ENCODE data around the gene C19orf81.
"Not testable (repeated sequence)": the region's sequence is repeated elsewhere in the genome, so short reads cannot be mapped to it uniquely, and the experiment has no call there.

DNA sequence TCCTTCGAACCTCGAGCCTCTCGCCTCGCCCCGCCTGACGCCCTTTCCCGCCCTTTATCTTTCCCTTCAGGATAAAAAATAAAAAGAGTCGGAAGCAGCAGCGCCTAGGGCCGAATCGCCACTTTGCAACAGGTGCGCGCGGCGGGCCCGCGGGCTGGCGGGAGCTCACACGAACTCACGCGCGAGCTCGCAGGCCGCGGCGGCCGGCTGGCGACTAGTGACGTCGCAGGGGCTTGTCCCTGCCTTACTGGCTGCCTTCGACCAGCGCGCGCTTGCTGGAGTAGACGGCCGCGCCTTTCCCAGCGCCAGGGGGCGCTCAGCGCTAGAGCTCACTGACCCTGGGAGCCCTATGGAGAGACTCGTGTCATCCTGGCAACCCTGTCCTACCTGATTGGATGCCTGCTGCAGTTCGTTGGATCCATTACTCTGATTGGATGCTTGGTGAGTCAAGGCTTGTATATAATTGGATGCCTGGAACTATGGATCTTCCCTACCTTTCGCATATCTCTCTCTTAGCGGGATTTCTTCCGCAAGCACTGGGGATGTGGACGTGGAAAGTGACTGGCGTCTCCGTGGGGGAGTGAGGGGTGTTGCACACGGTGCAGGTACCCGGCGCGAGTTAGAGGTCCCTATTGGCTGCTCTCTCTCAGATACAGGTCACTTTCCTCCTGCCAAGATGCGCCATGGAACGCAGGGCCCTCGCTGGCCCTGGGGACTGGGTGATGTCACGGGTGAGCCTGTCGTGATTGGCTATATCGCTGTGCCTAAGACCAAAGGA is 43.0 kb upstream of the C19orf81 start:
- TF ChIP-seq, protein P1, sequence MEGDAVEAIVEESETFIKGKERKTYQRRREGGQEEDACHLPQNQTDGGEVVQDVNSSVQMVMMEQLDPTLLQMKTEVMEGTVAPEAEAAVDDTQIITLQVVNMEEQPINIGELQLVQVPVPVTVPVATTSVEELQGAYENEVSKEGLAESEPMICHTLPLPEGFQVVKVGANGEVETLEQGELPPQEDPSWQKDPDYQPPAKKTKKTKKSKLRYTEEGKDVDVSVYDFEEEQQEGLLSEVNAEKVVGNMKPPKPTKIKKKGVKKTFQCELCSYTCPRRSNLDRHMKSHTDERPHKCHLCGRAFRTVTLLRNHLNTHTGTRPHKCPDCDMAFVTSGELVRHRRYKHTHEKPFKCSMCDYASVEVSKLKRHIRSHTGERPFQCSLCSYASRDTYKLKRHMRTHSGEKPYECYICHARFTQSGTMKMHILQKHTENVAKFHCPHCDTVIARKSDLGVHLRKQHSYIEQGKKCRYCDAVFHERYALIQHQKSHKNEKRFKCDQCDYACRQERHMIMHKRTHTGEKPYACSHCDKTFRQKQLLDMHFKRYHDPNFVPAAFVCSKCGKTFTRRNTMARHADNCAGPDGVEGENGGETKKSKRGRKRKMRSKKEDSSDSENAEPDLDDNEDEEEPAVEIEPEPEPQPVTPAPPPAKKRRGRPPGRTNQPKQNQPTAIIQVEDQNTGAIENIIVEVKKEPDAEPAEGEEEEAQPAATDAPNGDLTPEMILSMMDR (IDR thresholded peaks at IDR 0.05; ENCODE audit: borderline replicate concordance, extremely low read depth, low read length, poor library complexity, severe bottlenecking) = not testable (repeated sequence)
- not testable (repeated sequence) for TF ChIP-seq EZH2 (IDR thresholded peaks at IDR 0.05; ENCODE audit: borderline replicate concordance, low read depth, low read length, severe bottlenecking)

All from DND-41 (cell line).